Endometrium (tissue), 2 donors: ENCODE results near the gene ASZ1.
"Not testable (repeated sequence)": the region's sequence is repeated elsewhere in the genome, so short reads cannot be mapped to it uniquely, and the experiment has no call there.

Source experiments
- FAIRE-seq: peaks from 2 replicates; lab custom pipeline; 2012; peaks lifted over from hg19 to GRCh38; lab: Jason Lieb, UNC
- donor health status: control.
- donor health status: control.

Gene ASZ1

GRCh38 chr7:117427258-117427701 lies at the start of gene ASZ1:
ASZ1 (minus strand) TSS chr7:117427493; CDS start chr7:117427460, 33 bp downstream.
- FAIRE-seq = no peak

GRCh38 chr7:117476557-117477215 lies 49.4 kb upstream of the ASZ1 start:
- no peak for FAIRE-seq

- FAIRE-seq = no peak
These were observed 45.0 kb upstream of the ASZ1 start for GRCh38 chr7:117472335-117472734.

GRCh38 chr7:117470777-117471176 lies 43.5 kb upstream of the ASZ1 start:
- FAIRE-seq = no peak

- no peak for FAIRE-seq
These were observed 40.9 kb upstream of the ASZ1 start for GRCh38 chr7:117468174-117468573.

GRCh38 chr7:117460815-117461214 lies 33.5 kb upstream of the ASZ1 start:
- FAIRE-seq = not testable (repeated sequence)

- FAIRE-seq = no peak
These were observed 32.4 kb upstream of the ASZ1 start for GRCh38 chr7:117459735-117460134.

GRCh38 chr7:117458977-117459583 lies 31.8 kb upstream of the ASZ1 start:
- FAIRE-seq = peak; percentile 95

- FAIRE-seq = no peak
These were observed 21.4 kb upstream of the ASZ1 start for GRCh38 chr7:117448655-117449054.

- FAIRE-seq = no peak
These were observed 19.0 kb upstream of the ASZ1 start for GRCh38 chr7:117446220-117446815.

- FAIRE-seq = no peak
These were observed 17.9 kb upstream of the ASZ1 start for GRCh38 chr7:117445206-117445605.

- FAIRE-seq = no peak
These were observed 17.4 kb upstream of the ASZ1 start for GRCh38 chr7:117444646-117445045.

- FAIRE-seq = no peak
These were observed 8.3 kb upstream of the ASZ1 start for GRCh38 chr7:117435475-117436043.

GRCh38 chr7:117424090-117424829 lies 3.0 kb downstream of the ASZ1 start:
- FAIRE-seq = no peak

- not testable (repeated sequence) for FAIRE-seq
These were observed 12.7 kb downstream of the ASZ1 start for GRCh38 chr7:117414591-117414990.

GRCh38 chr7:117412946-117413559 lies 14.2 kb downstream of the ASZ1 start:
- FAIRE-seq = no peak

- FAIRE-seq = no peak
These were observed 14.9 kb downstream of the ASZ1 start for GRCh38 chr7:117412390-117412789.

GRCh38 chr7:117411539-117411938 lies 15.8 kb downstream of the ASZ1 start:
- FAIRE-seq = no peak

GRCh38 chr7:117408831-117409230 lies 18.5 kb downstream of the ASZ1 start:
- no peak for FAIRE-seq

GRCh38 chr7:117405519-117405918 lies 21.8 kb downstream of the ASZ1 start:
- FAIRE-seq = no peak

- FAIRE-seq = no peak
These were observed 23.6 kb downstream of the ASZ1 start for GRCh38 chr7:117403737-117404136.

- no peak for FAIRE-seq
These were observed 25.2 kb downstream of the ASZ1 start for GRCh38 chr7:117402109-117402508.
